Esophagus muscularis mucosa (tissue), 4 donors: ENCODE results near the gene CENPT. TPM values are rescaled to one million over a fixed set of nuclear protein-coding genes. Genes with fewer than 3 reads are reported as not detected.

ENCODE experiments used
- DNase-seq: peaks from one replicate; pipeline ENCODE4 v3.0.0-alpha.2; 2017; ENCODE audit errors: extremely low spot score
- H3K27ac ChIP-seq, 4 donors: fragments of 200-600 bp; sonication (generic); replicated peaks in 1 of 4; 1 replicate in 3 of 4; 2 replicates in 1 of 4; pipeline ENCODE4 v1.5.1; 2016 to 2019; ENCODE audit warnings: mild to moderate bottlenecking in 1 of 4
- H3K27me3 ChIP-seq, 4 donors: fragments of 200-600 bp; sonication (generic); one replicate each; pipeline versions ENCODE4 v1.5.1 to v1.6.0; 2016 to 2019
- H3K36me3 ChIP-seq, 4 donors: fragments of 200-600 bp; sonication (generic); one replicate each; pipeline ENCODE4 v1.5.1; 2016 to 2019
- H3K4me1 ChIP-seq, 4 donors: fragments of 200-600 bp; sonication (generic); one replicate each; pipeline ENCODE4 v1.5.1; 2016 to 2019
- H3K4me3 ChIP-seq, 4 donors: fragments of 200-600 bp; sonication (generic); 1 replicate in 2 of 4; 2 replicates in 2 of 4; pipeline ENCODE4 v1.5.1; 2016 to 2019; ENCODE audit warnings: mild to moderate bottlenecking in 4 of 4, moderate library complexity in 1 of 4
- H3K9me3 ChIP-seq, 4 donors: fragments of 200-600 bp; sonication (generic); 1 replicate in 3 of 4; 2 replicates in 1 of 4; pipeline ENCODE4 v1.5.1; 2016 to 2019
- EP300 ChIP-seq: sonication (generic); formaldehyde crosslinking; IDR thresholded peaks from one replicate; pipeline ENCODE4 v1.6.1; 2017; ENCODE audit warnings: antibody characterized with exemption
- POLR2A ChIP-seq: fragments of 450-650 bp; IDR thresholded peaks from one replicate; pipeline ENCODE4 v1.6.1; 2017; ENCODE audit warnings: antibody characterized with exemption, moderate library complexity, mild to moderate bottlenecking, low read depth
- POLR2AphosphoS5 ChIP-seq, 2 donors: sonication (generic); formaldehyde crosslinking; IDR thresholded peaks; one replicate each; pipeline ENCODE4 v1.6.1; 2017; ENCODE audit warnings: antibody characterized with exemption in 2 of 2
- WGBS: methylation state at CpG from one replicate; pipeline ENCODE4 v1.1.5; 2018; 5-methylcytosine and 5-hydroxymethylcytosine counted together
- intact Hi-C: fragments of 100-400 bp; cut with DNase I; formaldehyde crosslinking; loops from one replicate; pipeline ENCODE4 v1.15.1; 2023
- total RNA-seq, 4 donors: library from RNA; depleted of rRNA; stranded (reverse); fragments of >200 nt; gene quantifications; one replicate each; pipeline versions ENCODE4 v1.1.0 to v1.2.1, GENCODE V29; 2016
- TF ChIP-seq, protein P1 (sequence below), 3 experiments: fragments of 200-600 bp in 2 of 3; fragments of 450-650 bp in 1 of 3; sonication (generic) in 2 of 3; IDR thresholded peaks; one replicate each; pipeline ENCODE4 v1.5.1; 2017 to 2019; ENCODE audit warnings: antibody characterized with exemption in 3 of 3, mild to moderate bottlenecking in 2 of 3, moderate library complexity in 1 of 3

Gene CENPT
- total RNA-seq, 4 donors from 2014 or later = 30.3 to 50.7 (median 33.2) TPM

DNA sequence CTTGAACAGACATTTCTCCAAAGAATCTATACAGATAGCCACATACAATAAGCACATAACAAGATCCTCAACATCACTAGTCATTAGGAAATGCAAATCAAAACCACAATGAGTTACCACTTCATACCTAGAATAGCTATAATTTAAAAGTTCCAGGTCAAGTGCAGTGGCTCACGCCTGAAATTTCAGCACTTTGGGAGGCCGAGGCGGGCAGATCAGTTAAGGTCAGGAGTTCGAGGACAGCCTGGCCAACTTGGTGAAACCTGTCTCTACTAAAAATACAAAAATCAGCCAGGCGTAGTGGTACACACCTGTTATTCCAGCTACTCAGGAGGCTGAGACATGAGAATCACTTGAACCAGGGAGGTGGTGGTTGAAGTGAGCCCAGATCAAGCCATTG lies 61.0 kb downstream of the CENPT start:
- no peak for TF ChIP-seq EP300
- no peak for TF ChIP-seq POLR2A
- TF ChIP-seq POLR2AphosphoS5 (IDR thresholded peaks at IDR 0.05) = no peak
- TF ChIP-seq, protein P1, sequence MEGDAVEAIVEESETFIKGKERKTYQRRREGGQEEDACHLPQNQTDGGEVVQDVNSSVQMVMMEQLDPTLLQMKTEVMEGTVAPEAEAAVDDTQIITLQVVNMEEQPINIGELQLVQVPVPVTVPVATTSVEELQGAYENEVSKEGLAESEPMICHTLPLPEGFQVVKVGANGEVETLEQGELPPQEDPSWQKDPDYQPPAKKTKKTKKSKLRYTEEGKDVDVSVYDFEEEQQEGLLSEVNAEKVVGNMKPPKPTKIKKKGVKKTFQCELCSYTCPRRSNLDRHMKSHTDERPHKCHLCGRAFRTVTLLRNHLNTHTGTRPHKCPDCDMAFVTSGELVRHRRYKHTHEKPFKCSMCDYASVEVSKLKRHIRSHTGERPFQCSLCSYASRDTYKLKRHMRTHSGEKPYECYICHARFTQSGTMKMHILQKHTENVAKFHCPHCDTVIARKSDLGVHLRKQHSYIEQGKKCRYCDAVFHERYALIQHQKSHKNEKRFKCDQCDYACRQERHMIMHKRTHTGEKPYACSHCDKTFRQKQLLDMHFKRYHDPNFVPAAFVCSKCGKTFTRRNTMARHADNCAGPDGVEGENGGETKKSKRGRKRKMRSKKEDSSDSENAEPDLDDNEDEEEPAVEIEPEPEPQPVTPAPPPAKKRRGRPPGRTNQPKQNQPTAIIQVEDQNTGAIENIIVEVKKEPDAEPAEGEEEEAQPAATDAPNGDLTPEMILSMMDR (IDR thresholded peaks at IDR 0.05) = no peak
- Histone ChIP-seq H3K27me3 (no peaks in the 10 kb centered on the region), H3K4me3 (no peak overlapping the region), H3K9me3 (no peaks in the 10 kb centered on the region), H3K4me1 (no peaks in the 10 kb centered on the region), H3K27ac (no peak overlapping the region), H3K36me3 (peaks cover 0 to 3% (median 0%) of the 10 kb centered on the region in 4 donors)
- DNase-seq = no peak
- intact Hi-C loops = no loop called here
- 95% methylated on average over 5 of the region's 5 CpGs for WGBS

DNA sequence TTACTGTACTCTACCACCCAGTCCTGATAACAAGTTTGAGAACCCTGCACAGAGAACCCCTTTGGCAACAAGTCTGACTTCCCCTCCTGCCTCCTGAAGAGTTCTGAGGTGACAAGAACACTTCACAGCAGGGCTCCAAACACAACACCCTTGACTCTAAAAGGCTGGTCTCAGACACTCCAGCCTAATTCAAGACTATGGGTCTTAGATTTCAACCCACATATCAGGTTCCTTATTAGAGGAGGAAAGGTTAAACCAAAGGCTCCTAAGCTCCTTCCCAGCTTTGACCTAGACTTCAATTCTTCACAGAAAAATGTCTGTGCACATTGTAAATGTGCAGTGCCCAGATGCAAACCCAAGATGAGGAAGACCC lies 64.2 kb downstream of the CENPT start:
- peaks cover 0 to 3% (median 0%) of the 10 kb centered on the region in 4 donors for H3K36me3 ChIP-seq
- TF ChIP-seq EP300 (no peak), POLR2A (no peak), POLR2AphosphoS5 (IDR thresholded peaks at IDR 0.05) (no peak)
- TF ChIP-seq, protein P1 (IDR thresholded peaks at IDR 0.05) = no peak
- H3K27me3 ChIP-seq = no peaks in the 10 kb centered on the region
- H3K4me3 ChIP-seq = no peak overlapping the region
- H3K27ac ChIP-seq = no peak overlapping the region
- DNase-seq = no peak
- no peaks in the 10 kb centered on the region for H3K9me3 ChIP-seq
- H3K4me1 ChIP-seq = peaks cover 0 to 9% (median 0%) of the 10 kb centered on the region in 4 donors
- intact Hi-C loops = no loop called here

DNA sequence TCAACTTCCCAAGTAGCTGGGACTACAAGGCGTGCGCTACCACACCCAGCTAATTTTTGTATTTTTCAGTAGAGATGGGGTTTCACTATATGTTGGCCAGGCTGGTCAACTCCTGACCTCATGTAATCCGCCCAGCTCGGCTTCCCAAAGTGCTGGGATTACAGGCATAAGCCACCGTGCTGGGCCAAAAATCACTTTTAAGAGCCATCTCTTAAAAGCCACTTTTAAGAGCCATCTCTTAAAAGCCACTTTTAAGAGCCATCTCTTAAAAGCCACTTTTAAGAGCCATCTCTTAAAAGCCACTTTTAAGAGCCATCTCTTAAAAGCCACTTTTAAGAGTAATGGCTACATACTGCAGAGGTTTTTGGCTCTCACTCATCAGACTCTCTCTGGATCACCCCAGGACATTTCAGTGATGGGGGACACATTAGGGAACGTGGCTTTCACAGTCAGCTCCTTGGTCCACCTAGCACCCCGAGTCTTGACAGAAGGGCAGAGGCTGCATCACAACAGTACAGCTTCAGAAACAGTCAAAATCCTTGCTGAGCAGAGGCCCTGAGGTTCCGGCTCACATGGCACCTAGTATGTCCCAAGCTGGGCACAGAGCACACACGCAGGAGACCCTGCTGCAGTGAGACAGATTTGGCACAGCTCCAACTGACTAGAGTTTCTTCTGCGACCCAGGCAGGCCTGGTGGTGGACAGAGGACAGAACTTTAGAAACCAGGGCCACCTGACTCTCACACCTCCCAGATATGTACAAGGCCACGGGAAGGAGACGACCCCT lies 64.7 kb downstream of the CENPT start:
- DNase-seq = no peak
- intact Hi-C loops = no loop called here
- Histone ChIP-seq H3K9me3 (no peaks in the 10 kb centered on the region), H3K27me3 (no peaks in the 10 kb centered on the region), H3K4me1 (peaks cover 0 to 9% (median 0%) of the 10 kb centered on the region in 4 donors), H3K4me3 (no peak overlapping the region), H3K27ac (no peak overlapping the region), H3K36me3 (peaks cover 0 to 3% (median 0%) of the 10 kb centered on the region in 4 donors)
- TF ChIP-seq POLR2A (no peak), EP300 (no peak), POLR2AphosphoS5 (IDR thresholded peaks at IDR 0.05) (no peak)
- TF ChIP-seq, protein P1 (IDR thresholded peaks at IDR 0.05) = no peak
- WGBS = 95% methylated on average over 10 of the region's 12 CpGs

DNA sequence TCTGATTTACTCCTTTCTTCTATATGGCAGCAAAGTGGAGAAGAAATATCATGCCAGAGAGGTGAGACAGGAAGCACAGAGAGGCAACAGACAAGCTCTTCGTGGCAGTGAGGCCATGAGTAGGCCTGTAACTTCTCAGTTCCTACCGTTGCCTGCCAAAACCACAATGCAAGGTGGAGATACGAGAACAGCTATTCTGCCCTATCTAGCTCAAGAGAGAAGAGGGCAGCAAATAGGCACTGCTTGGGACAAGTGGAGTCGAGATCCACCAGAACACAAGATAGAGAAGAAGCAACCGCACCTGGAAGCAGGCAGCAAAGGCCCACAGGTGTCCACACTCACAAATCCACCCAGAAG lies 66.0 kb downstream of the CENPT start:
- TF ChIP-seq POLR2AphosphoS5 (IDR thresholded peaks at IDR 0.05) = no peak
- Histone ChIP-seq H3K4me3 (no peak overlapping the region), H3K9me3 (no peaks in the 10 kb centered on the region), H3K36me3 (peaks cover 0 to 3% (median 0%) of the 10 kb centered on the region in 4 donors), H3K27me3 (no peaks in the 10 kb centered on the region), H3K4me1 (peaks cover 0 to 9% (median 0%) of the 10 kb centered on the region in 4 donors), H3K27ac (no peak overlapping the region)
- DNase-seq = no peak
- 74% methylated on average over 5 of the region's 5 CpGs for WGBS
- intact Hi-C loops = no loop called here

DNA sequence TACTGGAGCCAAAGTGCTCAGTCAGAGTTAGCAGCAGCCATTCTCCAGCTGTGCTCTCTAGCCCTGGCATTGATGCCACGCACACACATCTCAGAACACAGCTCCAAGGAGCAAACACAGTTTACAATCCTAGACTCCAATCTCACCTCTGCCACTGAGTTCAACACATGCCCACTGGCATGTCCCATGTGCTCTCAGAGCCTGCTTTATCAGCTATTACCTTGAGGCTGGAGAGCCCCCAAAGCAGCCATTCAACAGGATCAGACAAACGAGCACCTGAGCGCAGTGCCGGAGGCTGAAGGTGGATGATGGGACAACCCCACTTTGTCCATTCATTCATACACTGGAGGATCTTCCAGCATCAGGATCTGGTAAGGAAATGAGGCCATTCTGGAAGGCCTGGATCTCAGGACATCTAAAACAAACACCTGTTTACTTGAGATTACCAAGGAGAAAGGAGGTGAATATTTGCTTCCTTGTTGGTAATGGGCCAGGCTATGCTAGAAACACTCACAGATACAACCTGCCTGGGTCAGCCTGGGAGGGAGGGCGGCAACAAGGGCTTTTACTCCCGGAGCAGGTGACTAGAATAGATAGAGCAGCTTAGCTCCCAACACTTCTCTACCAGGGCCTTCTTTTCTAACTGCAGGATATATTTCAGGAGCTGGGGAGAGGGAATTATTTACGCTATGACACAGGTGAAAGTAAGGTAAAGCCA lies 66.5 kb downstream of the CENPT start:
- Histone ChIP-seq H3K27ac (no peak overlapping the region), H3K9me3 (no peaks in the 10 kb centered on the region), H3K4me1 (peaks cover 0 to 9% (median 0%) of the 10 kb centered on the region in 4 donors), H3K36me3 (peaks cover 0 to 3% (median 0%) of the 10 kb centered on the region in 4 donors), H3K27me3 (no peaks in the 10 kb centered on the region), H3K4me3 (no peak overlapping the region)
- 94% methylated on average over 7 of the region's 7 CpGs for WGBS
- no peak for TF ChIP-seq POLR2A
- DNase-seq = no peak
- intact Hi-C loops = no loop called here
